Measurements from ENCODE around the gene FAM193B. TPM values are rescaled to one million over a fixed set of nuclear protein-coding genes. Genes with fewer than 3 reads are reported as not detected.
"Not testable (repeated sequence)": the region's sequence is repeated elsewhere in the genome, so short reads cannot be mapped to it uniquely, and the experiment has no call there.

FAM193B gene
- polyA plus RNA-seq, 2 donors, result 42.2 to 141 TPM

DNA sequence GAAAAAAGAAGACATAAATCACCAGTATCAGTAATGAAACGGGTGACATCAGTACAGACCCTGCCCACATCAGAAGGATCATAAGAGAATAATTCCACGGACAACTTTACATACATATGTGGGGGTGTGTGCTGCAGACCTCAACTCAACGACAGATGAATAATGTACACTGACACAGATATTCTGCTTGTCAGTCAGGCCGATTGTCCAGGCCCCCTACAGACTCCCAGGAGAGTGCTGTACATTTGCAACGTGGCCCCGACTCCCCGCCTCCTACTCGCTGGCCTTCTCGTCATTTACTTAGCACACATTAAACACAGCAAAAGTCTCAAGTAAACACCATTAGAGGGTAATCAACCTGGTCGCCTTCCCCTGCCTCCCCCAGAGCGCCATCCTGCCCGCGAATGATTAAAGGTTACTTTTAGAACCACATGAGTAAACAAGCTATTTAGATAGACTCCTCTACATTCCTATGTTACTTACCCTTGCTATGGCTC, 34.1 kb upstream of the FAM193B start:
- 31 to 45% methylated on average over 13 of the region's 13 CpGs for WGBS, 2 donors
- H3K4me1 ChIP-seq (ENCODE audit: control insufficient read depth in 2 of 2, insufficient read depth in 2 of 2, low read length in 1 of 2), result peaks cover 0 to 1% of the 10 kb centered on the region in 2 donors
- H3K27ac ChIP-seq (ENCODE audit: low read depth in 2 of 2, low read length in 1 of 2), result no peak overlapping the region

DNA sequence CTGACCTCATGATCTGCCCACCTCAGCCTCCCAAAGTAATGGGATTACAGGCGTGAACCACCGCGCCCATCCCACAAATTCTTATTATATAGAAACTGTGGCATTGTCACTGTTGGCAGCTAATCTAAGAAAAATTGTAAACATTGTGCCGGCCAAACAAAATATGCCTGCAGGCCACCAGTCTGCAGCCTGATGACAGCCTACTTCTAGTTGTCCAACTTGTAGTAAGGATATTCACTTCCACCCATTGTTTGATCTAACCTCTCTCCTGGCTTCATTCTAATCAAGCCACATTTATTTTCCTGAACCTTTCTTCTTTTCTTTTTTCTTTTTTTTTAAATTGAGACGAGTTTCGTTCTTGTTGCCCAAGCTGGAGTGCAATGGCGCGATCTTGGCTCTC, 24.0 kb upstream of the FAM193B start:
- Histone ChIP-seq H3K9me3 (ENCODE audit: control insufficient read depth in 2 of 2, insufficient read depth in 1 of 2, low read depth in 1 of 2, low read length in 1 of 2) (no peaks in the 10 kb centered on the region), H3K4me1 (ENCODE audit: control insufficient read depth in 2 of 2, insufficient read depth in 2 of 2, low read length in 1 of 2) (peaks cover 0 to 3% of the 10 kb centered on the region in 2 donors), H3K27me3 (ENCODE audit: control insufficient read depth in 1 of 2, insufficient read depth in 2 of 2, low read length in 2 of 2) (no peaks in the 10 kb centered on the region), H3K27ac (ENCODE audit: low read depth in 2 of 2, low read length in 1 of 2) (no peak overlapping the region), H3K4me3 (ENCODE audit: low read depth in 1 of 2, low read length in 2 of 2) (no peak overlapping the region), H3K36me3 (ENCODE audit: control insufficient read depth in 2 of 2, insufficient read depth in 2 of 2, low read length in 1 of 2) (no peaks in the 10 kb centered on the region)
- 68 to 79% methylated on average over 8 of the region's 8 CpGs for WGBS, 2 donors

More for the DNA sequence above, 34.1 kb upstream of the FAM193B start:
- H3K36me3 ChIP-seq (ENCODE audit: control insufficient read depth in 2 of 2, insufficient read depth in 2 of 2, low read length in 1 of 2), result peaks cover under 1 to 2% of the 10 kb centered on the region in 2 donors
- no peaks in the 10 kb centered on the region for H3K9me3 ChIP-seq (ENCODE audit: control insufficient read depth in 2 of 2, insufficient read depth in 1 of 2, low read depth in 1 of 2, low read length in 1 of 2)
- no peaks in the 10 kb centered on the region for H3K27me3 ChIP-seq (ENCODE audit: control insufficient read depth in 1 of 2, insufficient read depth in 2 of 2, low read length in 2 of 2)
- no peak overlapping the region for H3K4me3 ChIP-seq (ENCODE audit: low read depth in 1 of 2, low read length in 2 of 2)

DNA sequence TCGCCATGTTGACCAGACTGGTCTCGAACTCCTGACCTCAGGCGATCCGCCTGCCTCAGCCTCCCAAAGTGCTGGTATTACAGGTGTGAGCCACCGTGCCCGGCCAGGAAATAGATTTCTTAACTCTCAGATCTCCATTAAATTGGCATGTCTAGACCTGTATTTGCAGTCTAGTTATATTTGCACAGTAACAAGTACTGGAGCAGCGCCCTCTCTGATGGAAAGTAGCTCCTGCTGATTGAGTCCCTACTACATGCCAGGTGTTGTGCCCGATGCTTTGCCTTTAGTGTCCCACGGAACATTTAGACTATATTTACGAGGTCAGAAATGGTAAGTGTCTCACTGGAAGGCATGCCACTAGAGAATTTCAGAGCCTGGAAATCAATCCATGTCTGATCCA, 21.8 kb upstream of the FAM193B start:
- no peaks in the 10 kb centered on the region for H3K9me3 ChIP-seq (ENCODE audit: control insufficient read depth in 2 of 2, insufficient read depth in 1 of 2, low read depth in 1 of 2, low read length in 1 of 2)
- peaks cover 0 to 3% of the 10 kb centered on the region in 2 donors for H3K4me1 ChIP-seq (ENCODE audit: control insufficient read depth in 2 of 2, insufficient read depth in 2 of 2, low read length in 1 of 2)
- H3K4me3 ChIP-seq (ENCODE audit: low read depth in 1 of 2, low read length in 2 of 2), result no peak overlapping the region
- H3K36me3 ChIP-seq (ENCODE audit: control insufficient read depth in 2 of 2, insufficient read depth in 2 of 2, low read length in 1 of 2), result no peaks in the 10 kb centered on the region
- 70 to 82% methylated on average over 10 of the region's 10 CpGs for WGBS, 2 donors
- no peaks in the 10 kb centered on the region for H3K27me3 ChIP-seq (ENCODE audit: control insufficient read depth in 1 of 2, insufficient read depth in 2 of 2, low read length in 2 of 2)
- no peak overlapping the region for H3K27ac ChIP-seq (ENCODE audit: low read depth in 2 of 2, low read length in 1 of 2)

DNA sequence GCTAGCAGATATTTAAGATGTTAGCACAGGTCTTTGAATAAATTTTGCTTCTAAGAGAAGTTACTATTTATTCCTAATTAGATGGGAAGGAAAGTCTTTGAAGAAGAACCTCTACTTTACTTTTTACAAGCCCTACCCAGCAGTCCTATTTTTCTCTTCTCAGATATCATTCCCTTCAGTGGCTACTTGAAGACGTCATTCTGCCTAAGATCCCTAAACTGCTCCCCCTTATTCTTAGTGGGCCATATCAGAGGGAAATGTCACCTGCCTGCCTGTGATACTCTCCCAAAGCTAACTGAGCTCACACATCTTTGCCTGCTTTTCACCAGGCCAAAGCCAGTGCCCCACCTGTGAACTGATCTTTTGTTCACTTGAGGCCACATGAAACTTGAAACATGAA, 21.1 kb upstream of the FAM193B start:
- Histone ChIP-seq H3K27me3 (ENCODE audit: control insufficient read depth in 1 of 2, insufficient read depth in 2 of 2, low read length in 2 of 2) (no peaks in the 10 kb centered on the region), H3K9me3 (ENCODE audit: control insufficient read depth in 2 of 2, insufficient read depth in 1 of 2, low read depth in 1 of 2, low read length in 1 of 2) (no peaks in the 10 kb centered on the region), H3K36me3 (ENCODE audit: control insufficient read depth in 2 of 2, insufficient read depth in 2 of 2, low read length in 1 of 2) (no peaks in the 10 kb centered on the region), H3K4me1 (ENCODE audit: control insufficient read depth in 2 of 2, insufficient read depth in 2 of 2, low read length in 1 of 2) (peaks cover 0 to 3% of the 10 kb centered on the region in 2 donors), H3K4me3 (ENCODE audit: low read depth in 1 of 2, low read length in 2 of 2) (no peak overlapping the region), H3K27ac (ENCODE audit: low read depth in 2 of 2, low read length in 1 of 2) (peak overlapping the region; percentile 32 to 79)
- 36 to 55% methylated on average over 1 of the region's 1 CpG for WGBS, 2 donors

DNA sequence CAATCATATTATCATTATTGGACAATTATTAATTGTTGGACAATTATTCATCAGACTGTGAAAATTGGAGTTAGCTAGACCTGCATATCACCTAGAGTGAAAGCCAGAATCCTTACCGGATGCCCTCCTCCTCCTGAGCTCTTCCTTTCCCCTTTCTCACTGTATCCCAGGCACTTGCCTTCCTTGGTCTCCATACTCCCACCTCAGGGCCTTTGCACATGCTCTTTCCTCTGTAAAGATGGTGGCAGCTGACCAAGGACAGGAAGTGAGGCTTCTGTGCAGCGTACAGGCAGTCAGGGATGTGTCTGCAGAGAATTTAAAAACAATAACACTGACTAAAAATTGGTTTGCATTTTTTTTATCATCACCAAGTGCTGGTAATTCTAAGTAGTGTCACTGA, 15.5 kb upstream of the FAM193B start:
- Histone ChIP-seq H3K27ac (ENCODE audit: low read depth in 2 of 2, low read length in 1 of 2) (no peak overlapping the region), H3K4me1 (ENCODE audit: control insufficient read depth in 2 of 2, insufficient read depth in 2 of 2, low read length in 1 of 2) (peaks cover 0 to 3% of the 10 kb centered on the region in 2 donors), H3K9me3 (ENCODE audit: control insufficient read depth in 2 of 2, insufficient read depth in 1 of 2, low read depth in 1 of 2, low read length in 1 of 2) (no peaks in the 10 kb centered on the region), H3K27me3 (ENCODE audit: control insufficient read depth in 1 of 2, insufficient read depth in 2 of 2, low read length in 2 of 2) (no peaks in the 10 kb centered on the region), H3K4me3 (ENCODE audit: low read depth in 1 of 2, low read length in 2 of 2) (no peak overlapping the region), H3K36me3 (ENCODE audit: control insufficient read depth in 2 of 2, insufficient read depth in 2 of 2, low read length in 1 of 2) (no peaks in the 10 kb centered on the region)
- 76 to 84% methylated on average over 2 of the region's 2 CpGs for WGBS, 2 donors

DNA sequence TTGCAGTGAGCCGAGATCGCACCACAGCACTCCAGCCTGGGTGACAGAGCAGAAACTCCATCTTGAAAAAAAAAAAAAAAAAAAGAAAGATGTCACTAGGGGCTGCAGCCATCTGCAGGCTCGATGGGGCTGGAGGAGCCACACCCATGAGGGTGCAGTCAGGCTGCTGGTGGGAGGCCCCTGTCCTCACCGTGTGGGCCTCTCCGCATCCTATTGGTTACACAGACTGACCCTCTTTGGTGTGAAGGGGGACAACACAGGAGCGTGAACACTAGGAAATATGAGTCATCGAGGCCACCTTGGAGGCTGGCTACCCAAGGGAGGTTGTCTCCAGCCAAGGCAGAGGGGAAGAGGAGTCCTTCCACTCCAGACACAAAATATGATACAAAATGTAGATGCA, 14.0 kb upstream of the FAM193B start:
- 79 to 80% methylated on average over 7 of the region's 7 CpGs for WGBS, 2 donors
- no peaks in the 10 kb centered on the region for H3K9me3 ChIP-seq (ENCODE audit: control insufficient read depth in 2 of 2, insufficient read depth in 1 of 2, low read depth in 1 of 2, low read length in 1 of 2)
- no peaks in the 10 kb centered on the region for H3K36me3 ChIP-seq (ENCODE audit: control insufficient read depth in 2 of 2, insufficient read depth in 2 of 2, low read length in 1 of 2)
- H3K4me3 ChIP-seq (ENCODE audit: low read depth in 1 of 2, low read length in 2 of 2), result no peak overlapping the region
- no peaks in the 10 kb centered on the region for H3K27me3 ChIP-seq (ENCODE audit: control insufficient read depth in 1 of 2, insufficient read depth in 2 of 2, low read length in 2 of 2)
- H3K4me1 ChIP-seq (ENCODE audit: control insufficient read depth in 2 of 2, insufficient read depth in 2 of 2, low read length in 1 of 2), result no peaks in the 10 kb centered on the region
- H3K27ac ChIP-seq (ENCODE audit: low read depth in 2 of 2, low read length in 1 of 2), result no peak overlapping the region

DNA sequence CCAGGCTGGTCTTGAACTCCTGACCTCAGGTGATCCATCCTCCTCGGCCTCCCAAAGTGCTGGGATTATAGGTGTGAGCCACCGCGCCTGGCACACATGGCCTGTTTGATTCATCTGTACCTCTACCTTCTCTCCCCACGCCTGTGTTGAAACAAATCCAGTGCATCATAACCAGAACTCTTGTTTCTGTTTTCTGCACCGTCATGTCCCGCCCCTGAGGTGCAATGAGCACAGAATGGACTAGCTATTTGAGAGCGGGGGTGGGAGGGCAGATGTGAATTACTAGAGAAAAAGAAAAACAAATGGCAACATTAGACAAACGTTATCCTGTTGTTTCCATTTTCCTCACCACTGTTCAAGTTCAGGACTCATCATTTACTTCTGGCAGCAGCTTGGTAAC, 10.7 kb upstream of the FAM193B start:
- 63 to 66% methylated on average over 8 of the region's 8 CpGs for WGBS, 2 donors
- Histone ChIP-seq H3K9me3 (ENCODE audit: control insufficient read depth in 2 of 2, insufficient read depth in 1 of 2, low read depth in 1 of 2, low read length in 1 of 2) (no peaks in the 10 kb centered on the region), H3K27me3 (ENCODE audit: control insufficient read depth in 1 of 2, insufficient read depth in 2 of 2, low read length in 2 of 2) (no peaks in the 10 kb centered on the region), H3K36me3 (ENCODE audit: control insufficient read depth in 2 of 2, insufficient read depth in 2 of 2, low read length in 1 of 2) (no peaks in the 10 kb centered on the region), H3K4me3 (ENCODE audit: low read depth in 1 of 2, low read length in 2 of 2) (no peak overlapping the region), H3K27ac (ENCODE audit: low read depth in 2 of 2, low read length in 1 of 2) (no peak overlapping the region), H3K4me1 (ENCODE audit: control insufficient read depth in 2 of 2, insufficient read depth in 2 of 2, low read length in 1 of 2) (no peaks in the 10 kb centered on the region)

DNA sequence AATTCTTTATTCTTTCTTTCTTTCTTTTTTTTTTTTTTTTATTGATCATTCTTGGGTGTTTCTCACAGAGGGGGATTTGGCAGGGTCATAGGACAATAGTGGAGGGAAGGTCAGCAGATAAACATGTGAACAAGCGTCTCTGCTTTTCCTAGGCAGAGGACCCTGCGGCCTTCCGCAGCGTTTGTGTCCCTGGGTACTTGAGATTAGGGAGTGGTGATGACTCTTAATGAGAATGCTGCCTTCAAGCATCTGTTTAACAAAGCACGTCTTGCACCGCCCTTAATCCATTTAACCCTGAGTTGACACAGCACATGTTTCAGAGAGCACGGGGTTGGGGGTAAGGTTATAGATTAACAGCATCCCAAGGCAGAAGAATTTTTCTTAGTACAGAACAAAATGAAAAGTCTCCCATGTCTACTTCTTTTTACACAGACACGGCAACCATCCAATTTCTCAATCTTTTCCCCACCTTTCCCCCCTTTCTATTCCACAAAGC, 5.1 kb upstream of the FAM193B start:
- not testable (repeated sequence) for H3K4me3 ChIP-seq (ENCODE audit: low read depth in 1 of 2, low read length in 2 of 2); H3K4me1 ChIP-seq (ENCODE audit: control insufficient read depth in 2 of 2, insufficient read depth in 2 of 2, low read length in 1 of 2); H3K36me3 ChIP-seq (ENCODE audit: control insufficient read depth in 2 of 2, insufficient read depth in 2 of 2, low read length in 1 of 2); H3K9me3 ChIP-seq (ENCODE audit: control insufficient read depth in 2 of 2, insufficient read depth in 1 of 2, low read depth in 1 of 2, low read length in 1 of 2); H3K27me3 ChIP-seq (ENCODE audit: control insufficient read depth in 1 of 2, insufficient read depth in 2 of 2, low read length in 2 of 2)
- 35 to 45% methylated on average over 8 of the region's 8 CpGs for WGBS, 2 donors
- H3K27ac ChIP-seq (ENCODE audit: low read depth in 2 of 2, low read length in 1 of 2), result peak overlapping the region in 1 of 2 donors; percentile 40

DNA sequence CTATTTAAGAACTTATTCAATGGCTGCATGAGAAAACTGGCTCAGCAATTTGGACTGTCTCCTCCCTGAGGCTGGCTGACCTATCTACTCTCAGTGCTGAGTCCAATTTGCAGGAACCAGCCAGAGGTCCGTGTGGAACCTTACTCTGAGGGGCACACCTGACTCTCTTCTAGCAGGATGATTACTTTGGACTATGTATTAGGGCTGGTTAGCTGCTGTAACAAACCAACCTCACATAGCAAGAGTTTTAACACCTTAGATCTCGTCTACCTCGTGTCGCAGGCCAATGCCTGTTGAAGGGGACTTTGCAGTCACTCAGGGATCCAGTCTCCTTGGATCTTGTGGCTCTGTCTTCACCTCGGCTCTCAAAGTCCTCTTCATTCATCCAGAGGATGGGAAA, 3.4 kb upstream of the FAM193B start:
- no peaks in the 10 kb centered on the region for H3K36me3 ChIP-seq (ENCODE audit: control insufficient read depth in 2 of 2, insufficient read depth in 2 of 2, low read length in 1 of 2)
- H3K4me3 ChIP-seq (ENCODE audit: low read depth in 1 of 2, low read length in 2 of 2), result no peak overlapping the region
- no peak overlapping the region for H3K27ac ChIP-seq (ENCODE audit: low read depth in 2 of 2, low read length in 1 of 2)
- H3K9me3 ChIP-seq (ENCODE audit: control insufficient read depth in 2 of 2, insufficient read depth in 1 of 2, low read depth in 1 of 2, low read length in 1 of 2), result no peaks in the 10 kb centered on the region
- H3K4me1 ChIP-seq (ENCODE audit: control insufficient read depth in 2 of 2, insufficient read depth in 2 of 2, low read length in 1 of 2), result peaks cover 4 to 8% of the 10 kb centered on the region in 2 donors
- WGBS, 2 donors, result 84% methylated on average over 5 of the region's 5 CpGs
- no peaks in the 10 kb centered on the region for H3K27me3 ChIP-seq (ENCODE audit: control insufficient read depth in 1 of 2, insufficient read depth in 2 of 2, low read length in 2 of 2)

DNA sequence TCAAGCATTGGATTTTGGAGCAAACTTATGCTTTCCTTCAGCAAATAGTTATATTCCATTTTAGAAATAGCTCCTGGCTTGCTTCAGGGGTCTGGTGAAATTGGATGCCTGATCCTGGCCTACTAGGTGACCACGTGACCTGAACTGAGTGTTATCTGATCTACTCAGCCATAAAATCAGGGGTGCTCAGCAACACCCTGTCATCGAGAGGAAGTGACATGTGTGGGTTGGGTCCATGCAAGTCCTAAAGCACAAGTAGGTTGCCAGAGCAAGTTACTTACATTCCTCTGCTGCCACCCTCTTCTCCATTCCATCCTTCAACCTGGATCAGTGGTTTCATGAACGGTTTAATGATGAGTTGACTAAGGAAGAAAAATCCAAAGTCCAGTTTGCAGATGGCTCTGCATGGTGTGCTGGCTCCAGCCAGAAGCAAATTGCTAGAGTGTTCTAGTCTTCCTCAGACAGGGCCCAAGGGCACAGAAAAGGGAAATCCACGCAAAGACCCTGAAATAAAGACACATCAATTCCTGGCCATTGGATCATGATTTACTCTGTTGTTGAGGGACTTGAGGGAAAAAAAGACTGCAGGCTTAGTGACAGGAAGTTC, 2.8 kb upstream of the FAM193B start:
- Histone ChIP-seq H3K4me1 (ENCODE audit: control insufficient read depth in 2 of 2, insufficient read depth in 2 of 2, low read length in 1 of 2) (peaks cover 4 to 8% of the 10 kb centered on the region in 2 donors), H3K36me3 (ENCODE audit: control insufficient read depth in 2 of 2, insufficient read depth in 2 of 2, low read length in 1 of 2) (peaks cover 0 to 4% of the 10 kb centered on the region in 2 donors), H3K27me3 (ENCODE audit: control insufficient read depth in 1 of 2, insufficient read depth in 2 of 2, low read length in 2 of 2) (no peaks in the 10 kb centered on the region), H3K27ac (ENCODE audit: low read depth in 2 of 2, low read length in 1 of 2) (no peak overlapping the region), H3K9me3 (ENCODE audit: control insufficient read depth in 2 of 2, insufficient read depth in 1 of 2, low read depth in 1 of 2, low read length in 1 of 2) (no peaks in the 10 kb centered on the region), H3K4me3 (ENCODE audit: low read depth in 1 of 2, low read length in 2 of 2) (no peak overlapping the region)
- WGBS, 2 donors, result 54 to 67% methylated on average over 4 of the region's 4 CpGs
